HG02852 (cell line): Measurements from ENCODE around the gene LGALS7.

Source experiments
- ATAC-seq: cut with Tn5 transposase; IDR thresholded peaks from one replicate; pipeline ENCODE4 v1.9.1; 2021; ENCODE audit warnings: mild to moderate bottlenecking, moderate library complexity; ENCODE audit not compliant: unreplicated experiment

The LGALS7 gene

DNA sequence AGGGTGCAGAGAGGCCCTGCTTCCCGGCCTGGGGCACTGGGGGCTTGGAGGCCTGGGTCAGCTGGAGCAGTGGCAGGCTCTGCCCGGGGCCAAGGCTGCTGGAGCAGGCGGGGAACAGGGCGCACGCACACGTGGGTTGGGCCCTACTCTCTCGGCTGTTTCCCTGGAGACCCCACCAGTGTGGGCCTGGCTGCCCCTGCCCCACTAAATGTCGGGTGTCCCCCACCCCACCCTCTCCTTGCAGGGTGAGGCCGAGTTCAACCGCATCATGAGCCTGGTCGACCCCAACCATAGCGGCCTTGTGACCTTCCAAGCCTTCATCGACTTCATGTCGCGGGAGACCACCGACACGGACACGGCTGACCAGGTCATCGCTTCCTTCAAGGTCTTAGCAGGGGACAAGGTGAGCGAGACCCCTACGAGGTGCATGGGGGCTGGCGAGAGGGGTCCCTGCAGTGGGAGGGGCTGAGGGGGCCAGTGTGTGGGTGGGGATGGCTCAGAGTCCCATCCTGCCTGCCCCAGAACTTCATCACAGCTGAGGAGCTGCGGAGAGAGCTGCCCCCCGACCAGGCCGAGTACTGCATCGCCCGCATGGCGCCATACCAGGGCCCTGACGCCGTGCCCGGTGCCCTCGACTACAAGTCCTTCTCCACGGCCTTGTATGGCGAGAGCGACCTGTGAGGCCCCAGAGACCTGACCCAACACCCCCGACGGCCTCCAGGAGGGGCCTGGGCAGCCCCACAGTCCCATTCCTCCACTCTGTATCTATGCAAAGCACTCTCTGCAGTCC is 44.4 kb downstream of the LGALS7 start:
- ATAC-seq: no peak

DNA sequence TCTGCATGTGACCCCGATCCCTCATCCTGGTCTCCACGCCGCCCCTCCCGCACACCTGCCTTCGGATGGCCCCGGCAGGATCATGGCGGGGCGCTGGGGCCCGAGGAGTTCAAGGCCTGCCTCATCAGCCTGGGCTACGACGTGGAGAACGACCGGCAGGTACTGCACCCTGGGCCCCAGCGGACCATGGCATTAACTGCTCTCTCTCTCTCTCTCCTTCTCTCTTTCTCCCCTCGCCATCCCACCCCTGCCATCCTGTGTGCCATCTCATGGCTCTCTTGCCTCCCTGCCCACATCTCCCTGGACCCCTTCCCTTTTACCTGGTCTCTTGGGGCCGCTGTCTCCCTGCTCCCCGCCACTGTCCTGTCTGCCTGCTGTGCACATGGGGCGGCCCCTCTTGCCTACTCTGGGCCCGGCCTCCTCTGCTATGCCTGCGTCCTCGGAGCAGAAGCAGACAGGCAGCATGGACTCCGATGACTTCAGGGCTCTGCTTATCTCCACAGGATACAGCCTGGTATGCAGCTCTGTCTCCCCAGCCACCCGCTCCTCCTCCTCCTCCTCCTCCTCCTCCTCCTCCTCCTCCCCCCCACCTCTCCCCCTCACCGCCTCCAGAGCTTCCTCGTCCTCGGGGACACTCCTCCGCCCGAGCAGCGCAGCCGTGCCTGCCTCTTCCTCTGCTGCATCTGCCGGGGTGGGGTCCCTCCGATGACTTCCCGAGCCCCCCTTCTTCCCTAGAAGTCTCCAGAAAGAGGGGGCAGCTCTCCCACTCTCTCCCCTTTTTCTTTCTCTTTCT is 45.3 kb downstream of the LGALS7 start:
- no peak for ATAC-seq

DNA sequence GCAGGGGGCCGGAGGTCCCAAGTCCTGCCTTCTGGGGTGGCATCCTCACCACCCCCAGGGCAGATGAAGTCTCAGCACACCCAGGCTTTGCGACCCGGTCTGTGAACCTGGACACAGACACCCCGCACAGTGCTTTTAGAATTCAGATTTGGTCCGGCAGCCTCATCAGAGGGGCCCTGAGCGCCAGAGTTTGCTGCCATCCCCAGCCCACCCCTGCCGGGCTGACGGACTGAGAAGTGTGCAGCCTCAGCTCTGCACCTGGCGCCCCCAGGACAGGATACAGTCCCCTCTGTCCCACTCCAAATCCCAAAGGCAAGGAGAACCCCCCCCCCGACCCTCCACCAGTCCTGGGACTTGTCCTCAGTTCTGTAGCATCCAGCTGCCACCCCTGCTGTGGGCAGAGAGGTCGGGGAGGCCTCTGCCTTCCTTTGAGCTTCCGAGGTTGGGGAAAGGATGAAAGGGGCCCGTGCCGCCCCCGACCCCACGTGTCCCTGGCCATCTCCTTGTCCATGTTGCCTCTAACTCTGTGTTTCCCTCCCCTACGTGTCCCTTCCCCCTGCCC is 45.9 kb downstream of the LGALS7 start:
- ATAC-seq: no peak

DNA sequence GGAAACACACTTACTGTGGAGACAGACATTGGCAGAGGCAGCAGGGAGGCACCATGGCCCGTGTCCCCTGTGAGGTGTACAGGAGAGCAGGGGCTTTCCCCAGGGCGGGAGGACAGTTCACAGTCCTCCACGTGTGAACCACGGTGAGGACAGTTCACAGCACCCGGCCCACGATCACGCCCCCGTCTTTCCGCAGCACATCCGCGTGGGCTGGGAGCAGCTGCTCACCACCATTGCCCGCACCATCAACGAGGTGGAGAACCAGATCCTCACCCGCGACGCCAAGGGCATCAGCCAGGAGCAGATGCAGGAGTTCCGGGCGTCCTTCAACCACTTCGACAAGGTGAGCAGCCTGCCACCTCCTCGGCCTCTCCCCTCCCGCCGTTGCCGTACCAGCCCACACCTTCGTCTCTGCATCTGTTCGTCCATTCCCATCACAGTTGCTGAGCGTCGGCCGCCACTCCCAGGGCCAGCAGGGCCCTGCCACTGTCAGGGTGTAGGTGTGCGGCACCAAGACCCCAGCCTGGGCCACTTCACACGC is 46.5 kb downstream of the LGALS7 start:
- ATAC-seq: no peak

DNA sequence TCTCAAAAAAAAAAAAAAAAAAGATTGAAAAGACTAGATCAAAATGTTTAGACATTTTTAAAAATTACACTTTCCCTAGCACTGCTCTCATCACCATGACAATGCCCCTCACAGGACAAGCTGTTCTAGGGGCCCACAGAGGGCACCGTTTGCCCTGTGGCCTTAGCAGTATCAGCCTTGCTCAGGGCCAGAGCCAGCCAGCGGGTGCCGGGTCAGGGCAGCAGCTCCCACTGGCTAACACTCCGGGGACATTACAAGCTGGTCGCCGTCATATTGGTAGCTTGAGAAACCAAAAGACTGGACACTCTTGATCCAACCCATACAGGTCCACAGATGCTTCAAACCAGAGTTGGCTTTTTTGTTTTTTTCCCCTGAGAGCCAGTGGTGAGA is 47.0 kb downstream of the LGALS7 start:
- ATAC-seq: no peak

DNA sequence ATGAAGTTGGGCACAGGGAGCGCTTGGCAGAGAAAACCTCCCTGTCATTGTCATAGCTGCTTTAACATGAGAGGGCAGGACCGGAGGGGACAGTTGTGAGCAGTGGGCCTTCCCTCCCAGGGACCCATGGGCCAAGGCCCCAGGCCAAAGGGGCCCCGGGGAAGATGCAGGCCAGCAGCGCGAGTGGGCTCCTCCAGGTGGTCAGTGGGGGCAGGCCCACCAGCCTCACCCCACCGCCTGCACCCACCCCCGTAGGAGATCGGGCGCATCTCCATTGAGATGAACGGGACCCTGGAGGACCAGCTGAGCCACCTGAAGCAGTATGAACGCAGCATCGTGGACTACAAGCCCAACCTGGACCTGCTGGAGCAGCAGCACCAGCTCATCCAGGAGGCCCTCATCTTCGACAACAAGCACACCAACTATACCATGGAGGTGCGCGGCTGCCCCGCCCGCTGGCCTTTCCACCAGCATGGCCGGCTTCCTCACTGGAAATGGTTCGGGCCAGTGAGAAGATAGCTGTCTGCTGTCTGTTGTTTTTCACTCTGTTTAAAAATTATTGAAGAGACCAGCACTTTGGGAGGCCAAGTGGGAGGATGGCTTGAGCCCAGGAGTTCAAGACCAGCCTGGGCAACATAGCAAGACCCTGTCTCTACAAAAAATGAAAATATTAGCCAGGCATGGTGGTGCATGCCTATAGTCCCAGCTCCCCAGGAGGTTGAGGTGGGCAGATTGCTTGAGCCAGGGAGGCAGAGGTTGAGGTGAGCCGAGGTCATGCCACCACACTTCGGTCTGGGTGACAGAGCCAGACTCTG is 47.6 kb downstream of the LGALS7 start:
- ATAC-seq: no peak

DNA sequence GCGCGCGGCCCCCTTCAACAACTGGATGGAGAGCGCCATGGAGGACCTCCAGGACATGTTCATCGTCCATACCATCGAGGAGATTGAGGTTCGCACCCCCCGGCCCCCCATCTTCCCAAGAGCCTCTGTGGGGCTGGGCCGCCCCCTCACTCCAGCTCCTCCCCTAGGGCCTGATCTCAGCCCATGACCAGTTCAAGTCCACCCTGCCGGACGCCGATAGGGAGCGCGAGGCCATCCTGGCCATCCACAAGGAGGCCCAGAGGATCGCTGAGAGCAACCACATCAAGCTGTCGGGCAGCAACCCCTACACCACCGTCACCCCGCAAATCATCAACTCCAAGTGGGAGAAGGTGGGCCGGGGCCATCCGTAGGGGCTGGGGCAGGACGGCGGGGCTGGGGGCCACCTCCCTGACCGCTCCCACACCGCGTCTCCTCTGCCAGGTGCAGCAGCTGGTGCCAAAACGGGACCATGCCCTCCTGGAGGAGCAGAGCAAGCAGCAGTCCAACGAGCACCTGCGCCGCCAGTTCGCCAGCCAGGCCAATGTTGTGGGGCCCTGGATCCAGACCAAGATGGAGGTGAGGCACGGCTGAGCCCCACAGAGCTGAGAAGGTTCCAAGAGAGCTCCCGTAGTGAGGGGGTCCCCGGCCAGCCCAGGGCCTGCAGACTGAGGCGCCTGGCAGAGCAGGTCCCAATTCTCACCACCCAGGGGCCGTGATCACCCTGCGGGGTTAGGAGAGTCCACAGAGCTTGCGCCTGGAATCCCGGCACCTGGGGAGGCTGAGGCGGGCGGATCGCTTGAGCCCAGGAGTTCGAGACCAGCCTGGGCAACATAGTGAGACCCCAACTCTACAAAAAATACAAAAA is 49.1 kb downstream of the LGALS7 start:
- ATAC-seq: no peak

DNA sequence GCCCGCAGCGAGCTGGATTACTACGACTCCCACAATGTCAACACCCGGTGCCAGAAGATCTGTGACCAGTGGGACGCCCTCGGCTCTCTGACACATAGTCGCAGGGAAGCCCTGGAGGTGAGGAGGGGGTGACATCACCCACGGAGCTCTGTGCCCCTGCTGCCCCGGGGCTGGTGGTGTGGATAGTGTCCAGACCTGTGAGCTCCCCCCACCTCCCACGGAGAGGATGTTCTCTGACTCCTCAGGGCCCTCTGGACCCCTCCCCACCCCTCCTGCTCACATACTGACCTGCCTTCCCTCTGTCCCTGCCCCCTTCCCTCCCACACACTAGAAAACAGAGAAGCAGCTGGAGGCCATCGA is 49.7 kb downstream of the LGALS7 start:
- no peak for ATAC-seq

DNA sequence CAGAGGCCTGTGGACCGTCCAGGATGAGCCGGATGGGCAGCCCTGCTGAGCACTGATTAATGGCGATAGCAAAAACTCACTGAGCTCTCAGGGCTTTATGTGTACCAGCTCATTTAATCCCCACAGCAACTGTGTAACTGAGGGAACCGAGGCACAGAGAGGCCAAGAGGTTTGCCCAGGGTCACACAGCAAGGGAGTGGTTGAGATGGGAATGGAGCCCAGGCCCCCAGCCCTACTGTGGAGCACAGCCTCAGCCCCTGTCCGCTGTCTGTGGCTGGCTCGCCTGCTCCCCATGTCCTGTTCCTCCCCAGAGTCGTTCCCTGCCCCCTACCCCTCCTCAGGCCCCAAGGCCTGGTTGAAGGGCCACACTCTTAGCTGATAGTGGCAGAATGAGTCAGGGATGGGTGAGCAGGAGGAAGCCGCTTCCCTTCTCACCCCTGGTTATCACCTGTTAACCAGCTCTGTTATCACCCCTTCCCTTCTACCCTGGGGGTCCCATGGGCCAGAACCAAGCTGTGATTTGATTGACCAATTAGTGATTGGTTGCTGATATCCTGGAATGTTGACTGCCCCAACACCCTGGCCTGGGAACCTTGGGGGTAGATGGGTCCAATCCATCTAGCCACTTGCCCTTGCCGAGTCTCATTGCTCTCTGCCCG is 50.2 kb downstream of the LGALS7 start:
- ATAC-seq: no peak

DNA sequence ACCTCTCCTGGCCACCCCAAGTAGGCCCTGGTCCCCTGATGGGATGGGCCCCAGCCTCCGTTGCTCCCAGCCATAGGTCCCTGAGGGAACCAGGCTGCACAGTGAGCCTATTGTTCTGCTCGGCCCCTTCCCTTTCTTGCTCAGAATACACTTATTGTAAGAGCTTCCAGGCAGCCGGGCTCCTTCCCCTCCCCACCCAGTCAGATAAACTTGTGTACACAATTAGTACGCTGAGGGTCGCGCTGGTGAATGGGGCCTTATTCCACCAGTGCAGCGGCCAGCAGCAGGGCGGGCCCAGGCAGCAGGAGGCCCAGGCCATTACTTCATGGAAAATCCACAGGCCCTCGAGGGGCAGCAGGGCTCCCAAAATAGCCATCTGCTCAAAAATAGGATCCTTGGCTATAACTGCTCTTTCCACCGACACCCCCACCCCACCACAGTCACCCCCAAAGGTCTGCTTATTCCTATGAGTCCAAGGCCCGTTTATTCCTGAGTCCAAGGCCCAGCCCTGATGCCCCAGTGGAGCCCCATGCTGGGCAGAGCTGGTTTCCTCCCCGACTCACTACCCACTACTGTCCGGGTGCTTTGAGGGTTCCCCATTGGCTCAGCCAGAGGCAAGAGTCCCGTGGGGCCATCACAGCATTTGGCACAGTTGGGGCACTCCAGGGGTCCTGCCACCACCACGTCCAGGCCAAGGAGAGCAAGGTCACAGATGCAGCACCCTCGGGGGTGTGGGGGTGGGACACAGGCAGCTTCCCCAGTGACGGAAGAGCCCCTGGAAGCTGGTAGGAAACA is 51.1 kb downstream of the LGALS7 start:
- ATAC-seq: no peak

DNA sequence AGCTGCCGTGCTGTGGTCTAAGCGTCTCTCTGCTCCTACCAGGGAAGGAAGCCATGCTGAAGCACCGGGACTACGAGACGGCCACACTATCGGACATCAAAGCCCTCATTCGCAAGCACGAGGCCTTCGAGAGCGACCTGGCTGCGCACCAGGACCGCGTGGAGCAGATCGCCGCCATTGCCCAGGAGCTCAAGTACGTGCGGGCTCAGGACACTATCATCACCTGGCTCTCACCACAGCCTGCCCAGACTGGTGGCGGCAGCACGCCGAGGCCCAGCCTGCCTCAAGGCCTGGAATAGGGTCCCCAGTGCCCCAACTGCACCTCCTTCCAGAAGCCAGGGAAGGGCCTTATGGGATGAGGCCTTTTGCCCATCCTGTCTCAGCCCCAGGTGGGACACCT is 51.8 kb downstream of the LGALS7 start:
- ATAC-seq: no peak
